Type B pancreatic cell (in vitro differentiated cells): ENCODE measurements around the gene CELF4. TPM values are rescaled to one million over a fixed set of nuclear protein-coding genes. Genes with fewer than 3 reads are reported as not detected.

Experiments used
- DNase-seq: peaks from one replicate; pipeline ENCODE4 v3.0.0; 2021; ENCODE audit warnings: mixed read lengths; ENCODE audit not compliant: unreplicated experiment; ENCODE audit errors: extremely low spot score
- H3K27ac Mint-ChIP-seq: 2 replicates; pipeline ENCODE4 v1.8.0; 2021; ENCODE audit warnings: mild to moderate bottlenecking, mixed read lengths
- H3K27me3 Mint-ChIP-seq: 2 replicates; pipeline ENCODE4 v1.8.0; 2021; ENCODE audit warnings: mixed read lengths
- H3K36me3 Mint-ChIP-seq: 2 replicates; pipeline ENCODE4 v1.8.0; 2021; ENCODE audit warnings: mixed read lengths
- H3K4me1 Mint-ChIP-seq: one replicate; pipeline ENCODE4 v1.8.0; 2021; ENCODE audit warnings: mixed read lengths; ENCODE audit not compliant: unreplicated experiment
- H3K4me3 Mint-ChIP-seq: 2 replicates; pipeline ENCODE4 v1.8.0; 2021; ENCODE audit warnings: mild to moderate bottlenecking, mixed read lengths
- H3K9me3 Mint-ChIP-seq: 2 replicates; pipeline ENCODE4 v1.8.0; 2021; ENCODE audit warnings: mixed read lengths
- CTCF ChIP-seq: fragments of 200-600 bp; sonication (generic); conservative IDR thresholded peaks from 2 replicates; pipeline ENCODE4 v1.5.0; 2021; ENCODE audit warnings: antibody characterized with exemption, mild to moderate bottlenecking
- total RNA-seq: library from RNA; stranded (reverse); gene quantifications from 2 replicates; pipeline ENCODE4 v1.2.1, GENCODE V29; 2021; ENCODE audit warnings: low replicate concordance

Gene CELF4
- total RNA-seq, 1 donor from 2014 or later, result 9.2 TPM

- no peak for TF ChIP-seq CTCF
- Mint-ChIP-seq H3K4me1 (peaks cover 62% of the 10 kb centered on the region), H3K4me3 (no peak overlapping the region), H3K9me3 (no peaks in the 10 kb centered on the region), H3K36me3 (no peaks in the 10 kb centered on the region), H3K27me3 (peaks cover 4% of the 10 kb centered on the region), H3K27ac (peak overlapping the region; percentile 43)
- no peak for DNase-seq
Measured at GRCh38 chr18:37448946-37449345, 116.7 kb downstream of the CELF4 start.

GRCh38 chr18:37447962-37448888 is 117.4 kb downstream of the CELF4 start:
- Mint-ChIP-seq H3K9me3 (no peaks in the 10 kb centered on the region), H3K4me1 (peaks cover 64% of the 10 kb centered on the region), H3K27me3 (peaks cover 4% of the 10 kb centered on the region), H3K27ac (no peak overlapping the region), H3K36me3 (no peaks in the 10 kb centered on the region), H3K4me3 (no peak overlapping the region)
- no peak for DNase-seq
- TF ChIP-seq CTCF, result no peak

- H3K27ac Mint-ChIP-seq, result peak overlapping the region; percentile 26
- DNase-seq, result no peak
- peaks cover 4% of the 10 kb centered on the region for H3K27me3 Mint-ChIP-seq
- H3K4me1 Mint-ChIP-seq, result peaks cover 59% of the 10 kb centered on the region
- H3K9me3 Mint-ChIP-seq, result no peaks in the 10 kb centered on the region
- no peak overlapping the region for H3K4me3 Mint-ChIP-seq
- no peak for TF ChIP-seq CTCF
- no peaks in the 10 kb centered on the region for H3K36me3 Mint-ChIP-seq
Measured at GRCh38 chr18:37445836-37446235, 119.8 kb downstream of the CELF4 start.

GRCh38 chr18:37445368-37445767 is 120.2 kb downstream of the CELF4 start:
- Mint-ChIP-seq H3K4me1 (peaks cover 59% of the 10 kb centered on the region), H3K27ac (peak overlapping the region; percentile 26), H3K36me3 (no peaks in the 10 kb centered on the region)

GRCh38 chr18:37443325-37444055 is 122.1 kb downstream of the CELF4 start:
- no peak overlapping the region for H3K27ac Mint-ChIP-seq
- no peaks in the 10 kb centered on the region for H3K36me3 Mint-ChIP-seq
- peaks cover 45% of the 10 kb centered on the region for H3K4me1 Mint-ChIP-seq
- H3K9me3 Mint-ChIP-seq, result no peaks in the 10 kb centered on the region
- TF ChIP-seq CTCF, result no peak
- H3K4me3 Mint-ChIP-seq, result no peak overlapping the region
- no peak for DNase-seq
- peaks cover 4% of the 10 kb centered on the region for H3K27me3 Mint-ChIP-seq

More at GRCh38 chr18:37445368-37445767, 120.2 kb downstream of the CELF4 start:
- H3K9me3 Mint-ChIP-seq, result no peaks in the 10 kb centered on the region
- no peak for TF ChIP-seq CTCF
- no peak for DNase-seq
- H3K4me3 Mint-ChIP-seq, result no peak overlapping the region
- H3K27me3 Mint-ChIP-seq, result peaks cover 4% of the 10 kb centered on the region
